Stimulated activated naive B cell treated with anti-CD40 and anti-IgM and Interleukin-4, amounts not matched to agents 10 μg/mL and 1 μg/mL and 100 μg/mL, for 72 hours (primary cell): ENCODE data around the gene PTPRN2.
"Not testable (repeated sequence)": the region's sequence is repeated elsewhere in the genome, so short reads cannot be mapped to it uniquely, and the experiment has no call there.

Experiments
- ATAC-seq, 2 donors: fragments of 150-1000 bp; cut with Tn5 transposase; replicated peaks; 2 replicates each; pipeline ENCODE4 v1.10.0; 2021; ENCODE audit warnings: moderate library complexity in 1 of 2
- DNase-seq: peaks from one replicate; pipeline ENCODE4 v3.0.0; 2021
- H3K27ac Mint-ChIP-seq: one replicate; pipeline ENCODE4 v1.8.0; 2022; ENCODE audit warnings: mild to moderate bottlenecking, mixed read lengths
- H3K27me3 Mint-ChIP-seq, 2 donors: one replicate each; pipeline ENCODE4 v1.8.0; 2022; ENCODE audit warnings: mixed read lengths in 2 of 2
- H3K36me3 Mint-ChIP-seq, 2 donors: one replicate each; pipeline ENCODE4 v1.8.0; 2022; ENCODE audit warnings: mixed read lengths in 2 of 2, mild to moderate bottlenecking in 1 of 2
- H3K4me1 Mint-ChIP-seq, 2 donors: one replicate each; pipeline ENCODE4 v1.8.0; 2022; ENCODE audit warnings: mixed read lengths in 2 of 2, mild to moderate bottlenecking in 1 of 2
- H3K4me3 Mint-ChIP-seq, 2 donors: one replicate each; pipeline ENCODE4 v1.8.0; 2022; ENCODE audit warnings: mild to moderate bottlenecking in 2 of 2, mixed read lengths in 2 of 2, moderate library complexity in 1 of 2
- H3K9me3 Mint-ChIP-seq, 2 donors: one replicate each; pipeline ENCODE4 v1.8.0; 2022; ENCODE audit warnings: mixed read lengths in 2 of 2, mild to moderate bottlenecking in 1 of 2

PTPRN2 gene

DNA sequence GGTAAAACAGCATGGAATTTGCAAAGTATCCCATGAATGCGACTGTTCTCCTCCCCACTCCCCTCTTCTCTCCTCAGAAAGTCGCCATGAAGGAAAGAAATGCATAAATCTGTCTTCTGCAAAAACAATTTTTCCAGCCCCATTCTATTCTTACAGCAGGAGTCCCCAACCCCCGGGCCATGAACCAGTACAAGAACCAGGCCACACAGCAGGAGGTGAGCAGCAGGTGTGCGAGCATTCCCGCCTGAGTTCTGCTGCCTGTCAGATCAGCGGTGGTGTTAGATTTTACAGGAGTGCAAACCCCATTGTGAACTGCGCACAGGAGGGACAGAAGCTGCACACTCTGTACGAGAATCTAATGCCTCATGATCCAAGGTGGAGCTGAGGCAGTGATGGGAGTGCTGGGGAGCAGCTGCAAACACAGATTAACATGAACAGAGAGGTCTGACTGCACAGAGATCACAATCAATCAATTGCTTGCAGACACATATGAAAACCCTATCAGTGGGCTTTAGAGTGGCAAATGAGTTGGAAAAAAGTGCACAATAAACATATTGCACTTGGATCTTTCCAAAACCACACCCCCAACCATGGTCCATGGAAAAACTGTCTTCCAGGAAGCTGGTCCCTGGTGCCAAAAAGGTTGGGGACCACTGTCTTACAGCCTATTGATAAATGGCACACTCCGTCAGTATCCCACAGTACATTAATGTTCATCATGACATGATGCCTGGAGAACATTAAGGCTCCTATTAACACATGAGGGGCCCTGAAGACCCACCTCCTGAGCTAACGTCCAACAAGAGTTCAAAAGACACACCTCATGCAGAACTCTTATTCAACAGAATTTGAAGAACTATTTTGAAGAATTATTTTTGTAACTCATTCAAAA lies 205.0 kb downstream of the PTPRN2 start:
- peaks cover 5 to 7% of the 10 kb centered on the region in 2 donors for H3K27me3 Mint-ChIP-seq
- no peak overlapping the region for H3K4me3 Mint-ChIP-seq
- ATAC-seq (no peak), DNase-seq (no peak)
- no peak overlapping the region for H3K27ac Mint-ChIP-seq
- peaks cover 22 to 27% of the 10 kb centered on the region in 2 donors for H3K9me3 Mint-ChIP-seq
- H3K36me3 Mint-ChIP-seq: peaks cover 0 to 2% of the 10 kb centered on the region in 2 donors
- peaks cover 0 to 1% of the 10 kb centered on the region in 2 donors for H3K4me1 Mint-ChIP-seq

DNA sequence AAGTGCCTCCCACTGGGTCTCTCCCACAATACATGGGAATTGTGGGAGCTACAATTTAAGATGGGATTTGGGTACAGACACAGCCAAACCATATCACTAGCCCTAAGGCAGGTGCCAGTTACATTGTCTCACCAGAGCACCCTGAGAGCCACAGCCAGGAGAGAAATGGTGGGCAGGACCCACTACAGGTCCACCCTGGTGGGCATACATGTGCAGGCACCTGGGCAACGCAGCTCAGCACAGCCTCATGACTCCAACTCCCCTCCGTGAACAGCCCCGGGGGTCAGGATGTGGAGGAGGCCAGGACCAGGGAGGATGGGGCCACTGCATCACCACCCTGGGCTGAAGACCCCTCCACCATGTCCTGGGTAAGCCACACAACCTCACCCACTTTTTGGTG lies 205.7 kb downstream of the PTPRN2 start:
- DNase-seq (no peak), ATAC-seq (no peak)
- Mint-ChIP-seq H3K27me3 (peaks cover 5 to 7% of the 10 kb centered on the region in 2 donors), H3K36me3 (peaks cover 0 to 2% of the 10 kb centered on the region in 2 donors), H3K27ac (no peak overlapping the region), H3K4me1 (peaks cover 0 to 2% of the 10 kb centered on the region in 2 donors), H3K9me3 (peaks cover 22 to 31% of the 10 kb centered on the region in 2 donors), H3K4me3 (no peak overlapping the region)

DNA sequence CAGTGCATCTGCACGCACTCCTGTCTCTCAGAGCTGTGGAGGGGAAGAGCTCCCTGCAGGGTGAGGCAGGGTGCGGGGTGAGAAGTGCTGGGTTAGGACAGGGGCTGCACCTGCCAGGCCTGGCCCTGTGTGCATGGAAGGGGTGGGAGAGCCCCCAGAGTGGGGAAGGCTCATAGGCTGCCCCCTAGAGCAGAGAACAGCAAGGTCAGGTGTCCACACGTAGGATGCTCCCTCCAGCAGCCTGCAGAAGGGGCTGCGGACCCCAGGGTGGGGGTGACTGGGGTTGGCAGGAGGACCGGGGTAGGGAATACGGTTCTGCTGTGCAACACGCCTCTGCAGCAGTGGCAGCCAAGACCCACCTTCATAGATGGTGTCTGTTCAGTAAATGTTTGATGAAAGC lies 208.6 kb downstream of the PTPRN2 start:
- Mint-ChIP-seq H3K4me3 (no peak overlapping the region), H3K27ac (no peak overlapping the region), H3K27me3 (peaks cover 2 to 10% of the 10 kb centered on the region in 2 donors), H3K9me3 (peaks cover 22 to 31% of the 10 kb centered on the region in 2 donors), H3K4me1 (peaks cover 0 to 2% of the 10 kb centered on the region in 2 donors), H3K36me3 (peaks cover 0 to 2% of the 10 kb centered on the region in 2 donors)
- DNase-seq (no peak), ATAC-seq (no peak)

DNA sequence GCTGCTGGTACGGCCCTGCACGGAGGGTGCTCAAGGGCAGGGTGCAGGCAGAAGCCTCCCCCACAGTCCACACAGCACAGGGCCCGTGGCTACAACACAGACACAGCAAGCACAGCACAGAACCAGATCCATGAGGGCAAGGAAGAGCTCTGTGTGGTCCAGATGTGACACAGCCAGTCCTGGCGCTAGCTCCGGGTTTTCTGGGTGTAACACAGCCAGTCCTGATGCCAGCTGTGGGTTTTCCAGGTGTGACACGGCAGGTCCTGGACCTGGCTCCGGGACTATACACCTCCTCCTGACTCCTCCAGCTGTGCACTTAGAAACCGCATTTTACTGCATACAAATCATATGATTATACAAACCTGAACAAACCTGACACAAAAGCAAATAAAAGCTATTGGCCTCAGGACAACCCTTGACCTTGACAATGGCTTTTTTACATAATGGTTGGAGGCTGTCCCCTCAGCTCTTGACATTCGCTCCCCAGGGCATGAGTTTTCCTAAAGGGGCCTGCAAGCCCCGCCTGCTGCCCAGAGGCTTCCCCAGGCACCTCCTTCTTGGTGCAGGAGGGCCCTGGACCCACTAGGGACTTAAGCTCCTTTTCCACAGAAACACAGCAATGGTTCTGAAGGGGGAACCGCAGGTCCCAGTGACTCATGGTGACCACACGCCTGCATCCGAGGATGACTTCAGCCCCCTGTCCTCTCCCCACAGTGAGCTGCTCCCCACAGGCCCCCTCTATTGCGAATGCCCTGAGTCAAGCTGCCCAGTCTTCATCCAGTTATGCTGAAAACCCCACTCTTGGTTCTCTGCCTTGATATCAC lies 209.6 kb downstream of the PTPRN2 start:
- Mint-ChIP-seq H3K4me1 (peaks cover 0 to 2% of the 10 kb centered on the region in 2 donors), H3K36me3 (peaks cover 0 to 2% of the 10 kb centered on the region in 2 donors), H3K27me3 (peaks cover 0 to 10% of the 10 kb centered on the region in 2 donors), H3K4me3 (no peak overlapping the region), H3K27ac (peak overlapping the region; percentile 37), H3K9me3 (peaks cover 22 to 31% of the 10 kb centered on the region in 2 donors)
- DNase-seq (no peak), ATAC-seq (no peak)

DNA sequence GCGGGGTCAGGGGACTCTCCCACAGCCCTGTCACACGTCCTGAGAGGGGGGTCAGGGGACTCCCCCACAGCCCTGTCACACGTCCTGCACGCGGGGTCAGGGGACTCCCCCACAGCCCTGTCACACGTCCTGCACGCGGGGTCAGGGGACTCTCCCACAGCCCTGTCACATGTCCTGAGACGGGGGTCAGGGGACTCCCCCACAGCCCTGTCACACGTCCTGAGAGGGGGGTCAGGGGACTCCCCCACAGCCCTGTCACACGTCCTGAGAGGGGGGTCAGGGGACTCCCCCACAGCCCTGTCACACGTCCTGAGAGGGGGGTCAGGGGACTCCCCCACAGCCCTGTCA lies 210.8 kb downstream of the PTPRN2 start:
- H3K27ac Mint-ChIP-seq, H3K4me1 Mint-ChIP-seq, ATAC-seq, H3K36me3 Mint-ChIP-seq, DNase-seq, H3K4me3 Mint-ChIP-seq: not testable (repeated sequence)
- peaks cover 22 to 26% of the 10 kb centered on the region in 2 donors for H3K9me3 Mint-ChIP-seq
- H3K27me3 Mint-ChIP-seq: peaks cover 0 to 10% of the 10 kb centered on the region in 2 donors

DNA sequence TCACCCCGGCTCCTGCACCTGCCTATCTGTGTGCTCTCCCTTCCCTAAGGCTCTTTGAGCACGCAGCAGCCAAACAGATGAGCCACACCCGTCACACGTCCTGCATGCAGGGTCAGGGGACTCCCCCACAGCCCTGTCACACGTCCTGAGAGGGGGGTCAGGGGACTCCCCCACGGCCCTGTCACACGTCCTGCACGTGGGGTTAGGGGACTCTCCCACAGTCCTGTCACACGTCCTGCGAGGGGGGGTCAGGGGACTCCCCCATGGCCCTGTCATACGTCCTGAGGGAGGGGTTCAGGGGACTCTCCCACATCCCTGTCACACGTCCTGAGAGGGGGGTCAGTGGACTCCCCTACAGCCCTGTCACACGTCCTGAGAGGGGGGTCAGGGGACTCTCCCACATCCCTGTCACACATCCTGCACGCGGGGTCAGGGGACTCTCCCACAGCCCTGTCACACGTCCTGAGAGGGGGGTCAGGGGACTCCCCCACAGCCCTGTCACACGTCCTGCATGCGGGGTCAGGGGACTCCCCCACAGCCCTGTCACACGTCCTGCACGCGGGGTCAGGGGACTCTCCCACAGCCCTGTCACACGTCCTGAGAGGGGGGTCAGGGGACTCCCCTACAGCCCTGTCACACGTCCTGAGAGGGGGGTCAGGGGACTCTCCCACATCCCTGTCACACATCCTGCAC lies 211.3 kb downstream of the PTPRN2 start:
- Mint-ChIP-seq H3K9me3 (peaks cover 20 to 23% of the 10 kb centered on the region in 2 donors), H3K27ac (peak overlapping the region; percentile 25), H3K27me3 (peaks cover 0 to 10% of the 10 kb centered on the region in 2 donors)
- not testable (repeated sequence) for ATAC-seq, DNase-seq, H3K4me1 Mint-ChIP-seq, H3K36me3 Mint-ChIP-seq, H3K4me3 Mint-ChIP-seq

DNA sequence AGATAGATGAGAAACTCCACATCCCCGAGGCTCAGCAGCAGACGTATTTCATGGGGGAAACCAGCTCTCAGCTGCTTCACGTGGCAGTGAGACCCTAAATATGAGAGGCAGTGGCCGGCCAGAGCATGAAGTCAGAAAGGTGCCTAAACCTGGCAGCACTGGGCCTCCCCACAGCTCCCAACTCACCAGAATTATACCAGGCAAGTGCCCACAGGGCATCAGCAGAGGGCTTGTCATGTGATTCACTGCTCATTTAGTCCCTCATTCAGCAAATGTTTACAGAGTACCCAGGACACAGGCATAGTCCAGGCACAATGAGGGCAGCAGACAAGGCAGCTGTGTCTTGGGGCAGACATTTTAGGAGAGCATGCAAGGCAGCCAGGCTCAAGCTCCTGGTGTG lies 212.6 kb downstream of the PTPRN2 start:
- H3K36me3 Mint-ChIP-seq: no peaks in the 10 kb centered on the region
- peak overlapping the region; percentile 20 for H3K27ac Mint-ChIP-seq
- peaks cover 0 to 2% of the 10 kb centered on the region in 2 donors for H3K4me1 Mint-ChIP-seq

DNA sequence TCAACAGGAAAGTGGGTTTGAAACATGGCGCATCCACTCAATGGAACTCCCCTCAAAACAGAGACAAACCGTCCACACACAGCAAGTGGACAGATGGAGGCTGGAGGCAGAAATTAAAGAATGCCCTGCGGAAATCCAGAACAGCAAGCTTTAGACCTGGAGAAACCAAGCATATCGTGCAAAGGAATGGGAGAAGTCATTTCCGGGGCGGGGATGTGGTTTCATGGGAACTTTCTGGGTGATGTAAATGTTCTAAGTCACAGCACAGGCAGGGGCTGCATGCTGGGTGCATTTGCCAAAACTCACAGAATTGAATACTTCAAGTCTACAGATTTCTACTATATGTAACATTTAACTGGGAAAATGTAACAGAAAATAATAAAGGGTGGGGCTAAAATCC lies 213.0 kb downstream of the PTPRN2 start:
- Mint-ChIP-seq H3K4me1 (peaks cover 0 to 2% of the 10 kb centered on the region in 2 donors), H3K9me3 (peaks cover 4 to 6% of the 10 kb centered on the region in 2 donors), H3K27me3 (peaks cover 0 to 6% of the 10 kb centered on the region in 2 donors), H3K27ac (no peak overlapping the region), H3K36me3 (no peaks in the 10 kb centered on the region), H3K4me3 (no peak overlapping the region)
- no peak for DNase-seq
- ATAC-seq: no peak

More for the DNA sequence above, 212.6 kb downstream of the PTPRN2 start:
- Mint-ChIP-seq H3K27me3 (peaks cover 0 to 9% of the 10 kb centered on the region in 2 donors), H3K4me3 (no peak overlapping the region), H3K9me3 (peaks cover 9 to 10% of the 10 kb centered on the region in 2 donors)
- no peak for DNase-seq
- no peak for ATAC-seq

DNA sequence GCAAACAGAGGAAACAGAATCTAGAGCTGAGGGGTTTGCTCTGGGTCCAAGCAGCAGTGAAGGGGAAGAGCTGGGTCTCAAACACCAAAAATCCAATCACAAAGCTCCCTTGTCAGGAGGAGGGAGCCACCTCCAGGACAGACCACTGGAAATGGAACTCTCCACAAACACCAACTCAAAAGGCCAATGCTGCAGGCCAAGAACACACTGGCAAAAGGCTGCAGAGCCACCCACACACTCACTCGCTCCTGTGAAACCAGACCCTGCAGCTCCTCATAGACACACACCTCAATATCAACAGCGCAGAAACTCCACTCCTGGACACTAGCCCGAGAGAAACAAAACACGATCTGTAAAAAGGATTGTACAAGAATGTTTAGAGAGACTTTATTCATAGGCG lies 213.5 kb downstream of the PTPRN2 start:
- DNase-seq: no peak
- ATAC-seq: no peak
- H3K36me3 Mint-ChIP-seq: no peaks in the 10 kb centered on the region
- no peak overlapping the region for H3K4me3 Mint-ChIP-seq
- peaks cover 0 to 6% of the 10 kb centered on the region in 2 donors for H3K27me3 Mint-ChIP-seq
- peak overlapping the region; percentile 63 for H3K27ac Mint-ChIP-seq
- H3K4me1 Mint-ChIP-seq: peaks cover 0 to 2% of the 10 kb centered on the region in 2 donors
- peaks cover 0 to 6% of the 10 kb centered on the region in 2 donors for H3K9me3 Mint-ChIP-seq

DNA sequence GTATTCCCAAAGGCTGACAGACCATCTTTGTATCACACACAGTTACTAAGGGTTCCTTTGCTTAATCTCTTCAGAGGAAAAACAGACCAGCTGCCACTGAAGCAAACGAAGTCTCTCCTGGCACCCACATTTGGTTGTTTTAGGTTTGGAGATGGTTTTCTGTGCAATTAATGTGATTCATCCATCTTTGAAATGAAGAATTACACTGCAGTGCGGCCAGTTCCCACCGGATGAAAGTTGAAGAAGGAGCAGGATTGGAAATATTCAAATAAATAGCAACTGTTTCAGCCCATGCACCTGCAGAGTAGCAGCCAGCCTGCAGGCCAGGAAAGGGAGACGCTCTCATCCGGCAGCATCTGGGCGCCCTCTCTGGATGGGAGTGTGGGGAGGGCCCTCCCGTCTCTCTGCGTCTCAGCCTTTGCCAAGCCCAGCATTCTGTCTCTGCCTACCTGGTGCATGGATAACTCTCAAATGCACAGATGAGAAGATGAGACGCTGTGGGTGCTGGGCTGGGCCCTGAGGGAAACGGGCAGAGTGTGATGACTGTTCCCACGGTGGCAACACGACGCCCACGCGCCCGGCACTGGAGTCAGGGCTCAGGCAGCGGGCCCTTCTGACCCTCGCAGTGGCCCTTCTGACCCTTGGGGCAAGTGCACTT lies 214.0 kb downstream of the PTPRN2 start:
- peaks cover 0 to 6% of the 10 kb centered on the region in 2 donors for H3K9me3 Mint-ChIP-seq
- peak overlapping the region; percentile 63 for H3K27ac Mint-ChIP-seq
- ATAC-seq (no peak), DNase-seq (no peak)
- H3K4me3 Mint-ChIP-seq: no peak overlapping the region
- peaks cover 0 to 2% of the 10 kb centered on the region in 2 donors for H3K4me1 Mint-ChIP-seq
- H3K36me3 Mint-ChIP-seq: no peaks in the 10 kb centered on the region
- peaks cover 0 to 6% of the 10 kb centered on the region in 2 donors for H3K27me3 Mint-ChIP-seq

DNA sequence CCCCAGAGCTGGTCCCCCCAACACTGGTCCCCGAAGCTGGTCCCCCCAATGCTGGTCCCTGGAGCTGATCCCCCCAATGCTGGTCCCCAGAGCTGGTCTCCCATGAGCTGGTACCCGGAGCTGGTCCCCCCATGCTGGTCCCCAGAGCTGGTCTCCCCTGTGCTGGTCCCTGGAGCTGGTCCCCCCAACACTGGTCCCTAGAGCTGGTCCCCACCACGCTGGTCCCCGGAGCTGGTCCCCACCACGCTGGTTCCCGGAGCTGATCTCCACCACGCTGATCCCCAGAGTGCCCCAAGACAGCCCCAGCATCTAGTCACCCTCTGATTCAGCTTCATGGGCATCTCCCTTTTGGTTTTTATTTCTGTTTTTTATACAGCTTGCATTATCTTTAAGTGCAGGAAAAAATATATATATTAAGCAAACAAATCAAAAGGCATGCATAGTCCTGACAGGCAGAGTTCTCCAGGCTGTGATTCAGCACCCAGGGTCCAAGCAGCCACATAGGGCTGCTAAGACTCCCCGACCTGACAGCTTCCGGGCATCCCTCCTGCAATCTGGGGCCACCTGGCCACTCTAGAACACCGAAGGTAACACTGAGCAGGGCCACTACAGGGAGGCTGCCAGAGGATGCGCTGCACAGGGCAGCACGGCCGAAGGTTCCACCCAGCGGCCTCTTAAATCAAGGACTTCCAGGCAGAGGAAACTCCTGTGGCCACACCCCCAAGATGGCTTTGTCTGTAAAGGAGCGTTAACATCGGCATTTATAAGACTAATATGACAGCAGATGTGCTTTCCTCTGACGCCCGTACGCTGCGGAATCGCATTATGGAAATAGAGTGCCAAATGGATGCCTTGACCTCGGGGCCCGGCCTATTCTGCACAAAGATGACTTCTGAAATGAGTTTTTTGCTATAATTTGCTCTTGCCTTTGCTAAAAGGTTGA lies 215.0 kb downstream of the PTPRN2 start:
- Mint-ChIP-seq H3K27me3 (peaks cover 0 to 6% of the 10 kb centered on the region in 2 donors), H3K9me3 (peaks cover 0 to 5% of the 10 kb centered on the region in 2 donors), H3K36me3 (no peaks in the 10 kb centered on the region), H3K4me3 (no peak overlapping the region), H3K27ac (no peak overlapping the region), H3K4me1 (peaks cover 0 to 1% of the 10 kb centered on the region in 2 donors)
- ATAC-seq (no peak), DNase-seq (no peak)

DNA sequence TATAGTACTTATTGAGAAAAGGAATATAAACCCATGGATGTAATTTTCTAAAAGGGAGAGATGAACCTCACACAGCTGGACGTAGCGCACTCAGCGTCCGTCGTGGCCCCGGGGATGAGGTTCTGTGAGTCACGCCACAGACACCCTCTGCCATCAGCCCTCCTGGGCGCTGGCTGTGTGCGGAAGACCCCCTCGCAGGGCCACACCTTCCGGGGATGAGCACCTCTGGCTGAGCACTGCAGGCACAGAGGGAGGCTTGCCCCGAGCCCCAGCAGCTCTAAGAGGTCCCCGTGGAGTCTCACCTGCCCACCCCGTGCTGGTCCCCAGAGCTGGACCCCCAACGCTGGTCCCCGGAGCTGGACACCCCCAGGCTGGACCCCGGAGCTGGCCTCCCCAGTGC lies 215.8 kb downstream of the PTPRN2 start:
- no peak for ATAC-seq
- no peak overlapping the region for H3K4me3 Mint-ChIP-seq
- no peaks in the 10 kb centered on the region for H3K4me1 Mint-ChIP-seq
- no peak overlapping the region for H3K27ac Mint-ChIP-seq
- peaks cover 0 to 6% of the 10 kb centered on the region in 2 donors for H3K27me3 Mint-ChIP-seq
- no peaks in the 10 kb centered on the region for H3K36me3 Mint-ChIP-seq
- H3K9me3 Mint-ChIP-seq: no peaks in the 10 kb centered on the region
- no peak for DNase-seq

DNA sequence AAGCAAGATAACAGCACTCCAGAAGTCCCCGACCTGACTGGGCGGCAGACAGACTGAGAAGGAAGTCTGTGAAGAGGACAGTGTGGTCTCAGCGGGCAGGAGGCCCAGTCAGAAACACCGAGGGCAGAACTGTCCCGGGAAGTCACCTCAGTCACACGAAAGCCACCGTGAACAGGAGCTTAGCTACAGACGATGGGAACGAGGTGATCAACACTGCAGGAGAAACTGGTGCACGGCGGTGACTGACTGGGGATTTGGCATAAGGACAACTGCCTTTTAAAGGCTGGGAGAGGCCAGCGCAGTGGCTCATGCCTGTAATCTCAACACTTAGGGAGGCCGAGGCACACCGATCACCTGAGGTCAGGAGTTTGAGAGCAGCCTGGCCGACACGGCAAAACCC lies 217.8 kb downstream of the PTPRN2 start:
- no peak overlapping the region for H3K27ac Mint-ChIP-seq
- peaks cover 3 to 7% of the 10 kb centered on the region in 2 donors for H3K9me3 Mint-ChIP-seq
- H3K27me3 Mint-ChIP-seq: peaks cover 0 to 6% of the 10 kb centered on the region in 2 donors
- H3K4me1 Mint-ChIP-seq: no peaks in the 10 kb centered on the region
- H3K4me3 Mint-ChIP-seq: no peak overlapping the region
- no peaks in the 10 kb centered on the region for H3K36me3 Mint-ChIP-seq
- DNase-seq (no peak), ATAC-seq (no peak)
